GM12892 (cell line): Measurements from ENCODE around the gene GEMIN4.

Experiments
- POLR2A ChIP-seq: IDR thresholded peaks from 2 replicates; pipeline ENCODE4 v1.6.1; 2011; ENCODE audit warnings: low read depth, low read length, control low read depth
- POLR2AphosphoS5 ChIP-seq: IDR thresholded peaks from 2 replicates; pipeline ENCODE4 v1.6.1; 2011; ENCODE audit warnings: low read depth, low read length, control low read depth

DNA sequence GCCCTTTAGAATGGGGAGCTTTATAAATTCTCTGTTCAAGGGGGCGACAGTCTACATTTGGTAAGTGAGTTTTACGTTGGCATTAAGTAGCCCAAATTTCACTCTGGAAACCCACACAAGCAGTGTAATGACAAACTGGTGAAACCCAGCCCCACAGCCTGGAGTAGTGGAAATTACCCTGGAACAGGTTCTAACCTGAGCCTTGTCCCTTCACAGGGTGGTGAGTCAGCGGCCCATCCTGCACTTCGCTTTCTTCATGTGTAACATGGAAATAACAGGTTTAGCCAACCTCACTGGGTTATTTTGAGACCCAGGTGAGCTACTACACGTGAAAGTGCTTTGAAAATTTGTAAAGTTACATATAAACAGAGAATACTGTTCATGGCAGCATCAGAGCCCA lies 23.2 kb downstream of the GEMIN4 start:
- TF ChIP-seq POLR2A: no peak
- no peak for TF ChIP-seq POLR2AphosphoS5
